Neural crest cell (in vitro differentiated cells): Measurements from ENCODE around the gene NCDN. TPM values are rescaled to one million over a fixed set of nuclear protein-coding genes. Genes with fewer than 3 reads are reported as not detected.
A peak's percentile ranks its signal among the peaks of the same experiment; 100 is the strongest.

ENCODE experiments used
- DNase-seq: peaks from one replicate; pipeline ENCODE4 v3.0.0; 2021; ENCODE audit warnings: low read depth, mixed read lengths, low spot score
- H3K27ac Mint-ChIP-seq: one replicate; pipeline ENCODE4 v1.8.0; 2021; ENCODE audit warnings: mild to moderate bottlenecking, mixed read lengths; ENCODE audit not compliant: unreplicated experiment
- H3K27me3 Mint-ChIP-seq: 2 replicates; pipeline ENCODE4 v1.8.0; 2021; ENCODE audit warnings: low read depth, mild to moderate bottlenecking, mixed read lengths
- H3K36me3 Mint-ChIP-seq: 2 replicates; pipeline ENCODE4 v1.8.0; 2021; ENCODE audit warnings: low read depth, mild to moderate bottlenecking, mixed read lengths
- H3K4me1 Mint-ChIP-seq: 2 replicates; pipeline ENCODE4 v1.8.0; 2021; ENCODE audit warnings: mixed read lengths
- H3K4me3 Mint-ChIP-seq: one replicate; pipeline ENCODE4 v1.8.0; 2021; ENCODE audit warnings: mild to moderate bottlenecking, mixed read lengths
- H3K9me3 Mint-ChIP-seq: 2 replicates; pipeline ENCODE4 v1.8.0; 2021; ENCODE audit warnings: mixed read lengths
- long read RNA-seq: library from polyadenylated mRNA; unstranded; transcript quantifications from one replicate; pipeline ENCODE4 v2.0.0, GENCODE V29; 2020
- total RNA-seq: library from RNA; stranded (reverse); gene quantifications from 2 replicates; pipeline ENCODE4 v1.2.1, GENCODE V29; 2021
- TF ChIP-seq, protein P1 (sequence below): fragments of 200-600 bp; sonication (generic); conservative IDR thresholded peaks from 2 replicates; pipeline ENCODE4 v1.5.0; 2021; ENCODE audit warnings: antibody characterized with exemption, mild to moderate bottlenecking

Gene NCDN, protein sequence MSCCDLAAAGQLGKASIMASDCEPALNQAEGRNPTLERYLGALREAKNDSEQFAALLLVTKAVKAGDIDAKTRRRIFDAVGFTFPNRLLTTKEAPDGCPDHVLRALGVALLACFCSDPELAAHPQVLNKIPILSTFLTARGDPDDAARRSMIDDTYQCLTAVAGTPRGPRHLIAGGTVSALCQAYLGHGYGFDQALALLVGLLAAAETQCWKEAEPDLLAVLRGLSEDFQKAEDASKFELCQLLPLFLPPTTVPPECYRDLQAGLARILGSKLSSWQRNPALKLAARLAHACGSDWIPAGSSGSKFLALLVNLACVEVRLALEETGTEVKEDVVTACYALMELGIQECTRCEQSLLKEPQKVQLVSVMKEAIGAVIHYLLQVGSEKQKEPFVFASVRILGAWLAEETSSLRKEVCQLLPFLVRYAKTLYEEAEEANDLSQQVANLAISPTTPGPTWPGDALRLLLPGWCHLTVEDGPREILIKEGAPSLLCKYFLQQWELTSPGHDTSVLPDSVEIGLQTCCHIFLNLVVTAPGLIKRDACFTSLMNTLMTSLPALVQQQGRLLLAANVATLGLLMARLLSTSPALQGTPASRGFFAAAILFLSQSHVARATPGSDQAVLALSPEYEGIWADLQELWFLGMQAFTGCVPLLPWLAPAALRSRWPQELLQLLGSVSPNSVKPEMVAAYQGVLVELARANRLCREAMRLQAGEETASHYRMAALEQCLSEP
- 32.6 and 33.7 TPM in 2 replicates for total RNA-seq
- long read RNA-seq, partial matches to known transcripts: 0 of 4 reads
- long read RNA-seq, other reads (novel, unspliced or antisense): 4 of 4 reads

DNA sequence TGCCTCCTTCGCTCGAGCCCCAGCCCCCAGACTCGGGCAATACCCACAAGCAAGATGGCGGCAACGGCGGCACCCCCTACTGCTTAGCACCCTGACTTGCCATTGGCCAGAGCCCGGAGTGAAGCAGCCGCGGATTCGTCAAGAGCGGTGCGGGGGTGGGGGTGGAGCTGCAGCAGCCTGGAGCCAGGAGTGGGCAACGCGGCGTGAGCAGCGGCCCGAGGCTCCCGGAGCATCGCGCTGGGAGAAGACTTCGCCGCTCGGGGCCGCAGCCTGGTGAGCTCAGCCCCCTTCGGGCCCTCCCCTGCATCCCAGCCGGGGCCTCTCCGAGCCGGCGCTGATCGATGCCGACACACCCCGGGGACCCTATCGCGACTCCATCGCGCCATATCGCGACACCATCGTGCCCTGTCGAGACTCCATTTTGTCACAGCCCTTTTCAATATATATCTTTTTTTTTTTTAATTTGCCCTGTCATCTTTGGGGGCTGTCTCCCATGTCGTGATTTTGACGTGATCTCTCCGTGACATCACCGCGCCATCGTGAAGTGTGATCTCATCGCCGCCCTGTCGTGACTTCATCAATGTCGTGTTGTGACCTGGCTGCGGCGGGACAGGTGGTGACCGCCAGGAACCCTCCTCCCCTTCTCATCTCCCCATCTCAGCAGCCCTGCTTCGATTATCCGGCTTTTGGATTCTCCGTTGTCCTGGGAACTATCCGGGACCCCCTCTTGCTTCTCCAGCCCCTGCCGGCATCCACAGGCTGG lies at the start of gene NCDN:
NCDN (plus strand) TSS at position 189 of the 763 bp plus-strand sequence; CDS start at position 581, 392 bp downstream.
- Mint-ChIP-seq H3K9me3 (no peaks in the 10 kb centered on the region), H3K4me3 (peak within 1 kb of the TSS; percentile 94)

GRCh38 chr1:35507947-35508346 lies 49.7 kb upstream of the NCDN start:
- TF ChIP-seq, protein P1, sequence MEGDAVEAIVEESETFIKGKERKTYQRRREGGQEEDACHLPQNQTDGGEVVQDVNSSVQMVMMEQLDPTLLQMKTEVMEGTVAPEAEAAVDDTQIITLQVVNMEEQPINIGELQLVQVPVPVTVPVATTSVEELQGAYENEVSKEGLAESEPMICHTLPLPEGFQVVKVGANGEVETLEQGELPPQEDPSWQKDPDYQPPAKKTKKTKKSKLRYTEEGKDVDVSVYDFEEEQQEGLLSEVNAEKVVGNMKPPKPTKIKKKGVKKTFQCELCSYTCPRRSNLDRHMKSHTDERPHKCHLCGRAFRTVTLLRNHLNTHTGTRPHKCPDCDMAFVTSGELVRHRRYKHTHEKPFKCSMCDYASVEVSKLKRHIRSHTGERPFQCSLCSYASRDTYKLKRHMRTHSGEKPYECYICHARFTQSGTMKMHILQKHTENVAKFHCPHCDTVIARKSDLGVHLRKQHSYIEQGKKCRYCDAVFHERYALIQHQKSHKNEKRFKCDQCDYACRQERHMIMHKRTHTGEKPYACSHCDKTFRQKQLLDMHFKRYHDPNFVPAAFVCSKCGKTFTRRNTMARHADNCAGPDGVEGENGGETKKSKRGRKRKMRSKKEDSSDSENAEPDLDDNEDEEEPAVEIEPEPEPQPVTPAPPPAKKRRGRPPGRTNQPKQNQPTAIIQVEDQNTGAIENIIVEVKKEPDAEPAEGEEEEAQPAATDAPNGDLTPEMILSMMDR: no peak
- no peaks in the 10 kb centered on the region for H3K4me1 Mint-ChIP-seq
- H3K9me3 Mint-ChIP-seq: no peaks in the 10 kb centered on the region
- H3K27ac Mint-ChIP-seq: no peak overlapping the region
- peaks cover 2% of the 10 kb centered on the region for H3K36me3 Mint-ChIP-seq
- H3K27me3 Mint-ChIP-seq: no peaks in the 10 kb centered on the region
- H3K4me3 Mint-ChIP-seq: no peak overlapping the region
- no peak for DNase-seq

More for the DNA sequence above, at the start of gene NCDN:
- H3K27ac Mint-ChIP-seq: peak within 1 kb of the TSS; percentile 97
- H3K27me3 Mint-ChIP-seq: no peaks in the 10 kb centered on the region
- TF ChIP-seq, protein P1: no peak
- H3K4me1 Mint-ChIP-seq: peaks cover 45% of the 10 kb centered on the region
- no peaks in the 10 kb centered on the region for H3K36me3 Mint-ChIP-seq
- DNase-seq: peak; percentile 93

DNA sequence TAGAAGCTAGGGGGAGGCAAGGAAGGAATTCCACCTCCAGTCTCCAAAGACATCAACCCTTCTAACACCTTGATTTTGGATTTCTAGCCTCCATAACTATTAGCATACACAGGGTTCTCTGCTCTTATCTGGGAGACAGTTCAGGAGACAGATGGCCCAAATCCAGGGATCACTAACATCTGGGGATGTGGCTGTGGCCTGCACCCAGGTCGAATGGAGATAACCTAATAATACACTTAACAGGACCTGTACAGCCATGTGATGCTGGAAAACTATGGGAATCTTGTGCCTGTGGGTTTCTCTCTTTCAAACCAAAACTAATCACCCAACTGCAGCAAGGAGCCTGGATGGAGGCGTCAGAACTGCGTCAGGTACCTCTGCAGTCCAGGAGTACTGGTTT lies 48.0 kb upstream of the NCDN start:
- Mint-ChIP-seq H3K4me3 (no peak overlapping the region), H3K27ac (peak overlapping the region; percentile 35), H3K9me3 (no peaks in the 10 kb centered on the region), H3K36me3 (peaks cover 9% of the 10 kb centered on the region), H3K27me3 (no peaks in the 10 kb centered on the region), H3K4me1 (no peaks in the 10 kb centered on the region)
- no peak for DNase-seq
- TF ChIP-seq, protein P1: no peak

- Mint-ChIP-seq H3K4me1 (no peaks in the 10 kb centered on the region), H3K9me3 (peaks cover 11% of the 10 kb centered on the region), H3K36me3 (peaks cover 22% of the 10 kb centered on the region), H3K4me3 (no peak overlapping the region), H3K27me3 (no peaks in the 10 kb centered on the region), H3K27ac (no peak overlapping the region)
- TF ChIP-seq, protein P1: no peak
- no peak for DNase-seq
Observed at GRCh38 chr1:35511305-35511704, 46.3 kb upstream of the NCDN start.

DNA sequence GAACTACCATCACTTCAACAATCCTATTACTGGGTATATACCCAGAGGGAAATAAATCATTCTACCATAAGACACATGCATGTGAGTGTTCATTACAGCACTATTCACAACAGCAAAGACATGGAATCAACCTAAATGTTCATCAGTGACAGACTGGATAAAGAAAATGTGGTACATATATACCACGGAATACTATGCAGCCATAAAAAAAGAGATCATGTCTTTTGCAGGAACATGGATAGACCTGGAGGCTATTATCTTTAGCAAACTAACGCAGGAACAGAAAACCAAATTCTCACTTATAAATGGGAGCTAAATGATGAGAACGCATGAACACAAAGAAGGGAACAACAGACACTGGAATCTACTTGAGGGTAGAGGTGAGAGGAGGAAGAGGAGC lies 39.4 kb upstream of the NCDN start:
- no peaks in the 10 kb centered on the region for H3K27me3 Mint-ChIP-seq
- H3K27ac Mint-ChIP-seq: no peak overlapping the region
- TF ChIP-seq, protein P1: no peak
- DNase-seq: no peak
- peaks cover 25% of the 10 kb centered on the region for H3K9me3 Mint-ChIP-seq
- H3K36me3 Mint-ChIP-seq: peaks cover 53% of the 10 kb centered on the region
- no peak overlapping the region for H3K4me3 Mint-ChIP-seq
- H3K4me1 Mint-ChIP-seq: peaks cover 10% of the 10 kb centered on the region
